Thyroid gland (tissue), 4 donors: ENCODE results near the gene NRM.
A peak's percentile ranks its signal among the peaks of the same experiment; 100 is the strongest.

Experiments used
- POLR2A ChIP-seq, 2 donors: fragments of 450-650 bp; IDR thresholded peaks; one replicate each; pipeline ENCODE4 v1.6.1; 2017; ENCODE audit warnings: antibody characterized with exemption in 2 of 2, mild to moderate bottlenecking in 2 of 2, moderate library complexity in 1 of 2
- TF ChIP-seq, protein P1 (sequence below), 6 experiments: fragments of 200-600 bp in 3 of 6; fragments of 450-650 bp in 3 of 6; sonication (generic) in 3 of 6; IDR thresholded peaks; one replicate each; pipeline ENCODE4 v1.5.1; 2016 to 2019; ENCODE audit warnings: antibody characterized with exemption in 6 of 6, mild to moderate bottlenecking in 2 of 6, inconsistent platforms in 1 of 6, moderate library complexity in 1 of 6

DNA sequence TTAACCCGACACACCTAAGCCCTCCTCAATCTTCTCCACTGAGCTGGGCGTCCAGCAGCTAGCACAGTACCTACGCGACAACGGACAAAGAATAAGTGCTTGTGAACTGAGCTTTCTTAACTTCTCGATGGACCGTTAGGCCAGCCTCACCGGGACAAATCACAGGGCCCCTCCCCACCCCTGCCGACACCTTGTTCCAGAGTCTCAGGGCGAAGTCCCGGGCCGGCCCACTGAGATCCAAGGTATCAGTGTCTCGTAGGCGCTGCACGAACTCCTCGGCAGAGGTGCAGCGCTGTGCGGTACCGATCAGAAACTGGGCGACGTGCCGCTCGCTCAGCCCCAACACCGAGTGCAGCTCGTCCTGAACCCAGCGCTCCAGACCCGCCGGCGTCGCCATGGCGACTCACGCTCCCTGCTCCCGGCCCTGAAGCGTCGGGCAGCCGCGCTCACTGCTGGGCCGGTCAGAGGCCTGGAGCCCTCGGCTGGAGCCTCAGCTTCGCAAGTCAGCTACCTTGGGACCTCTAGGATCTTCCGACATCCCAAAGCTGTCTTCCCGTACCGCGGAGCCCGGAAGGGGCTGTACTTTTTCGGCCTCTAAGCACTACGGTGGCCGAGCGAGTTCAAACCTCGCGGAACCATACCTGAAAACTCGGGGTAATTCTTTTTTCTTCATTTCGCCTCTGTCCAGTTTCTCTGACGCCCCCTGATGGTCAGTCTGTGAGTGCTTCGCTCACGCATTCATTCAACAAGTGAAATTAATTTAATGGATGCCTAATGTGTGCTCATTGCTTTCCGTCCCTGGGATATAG lies 18.1 kb downstream of the NRM start, which contains the start of gene DHX16:
- TF ChIP-seq, protein P1, sequence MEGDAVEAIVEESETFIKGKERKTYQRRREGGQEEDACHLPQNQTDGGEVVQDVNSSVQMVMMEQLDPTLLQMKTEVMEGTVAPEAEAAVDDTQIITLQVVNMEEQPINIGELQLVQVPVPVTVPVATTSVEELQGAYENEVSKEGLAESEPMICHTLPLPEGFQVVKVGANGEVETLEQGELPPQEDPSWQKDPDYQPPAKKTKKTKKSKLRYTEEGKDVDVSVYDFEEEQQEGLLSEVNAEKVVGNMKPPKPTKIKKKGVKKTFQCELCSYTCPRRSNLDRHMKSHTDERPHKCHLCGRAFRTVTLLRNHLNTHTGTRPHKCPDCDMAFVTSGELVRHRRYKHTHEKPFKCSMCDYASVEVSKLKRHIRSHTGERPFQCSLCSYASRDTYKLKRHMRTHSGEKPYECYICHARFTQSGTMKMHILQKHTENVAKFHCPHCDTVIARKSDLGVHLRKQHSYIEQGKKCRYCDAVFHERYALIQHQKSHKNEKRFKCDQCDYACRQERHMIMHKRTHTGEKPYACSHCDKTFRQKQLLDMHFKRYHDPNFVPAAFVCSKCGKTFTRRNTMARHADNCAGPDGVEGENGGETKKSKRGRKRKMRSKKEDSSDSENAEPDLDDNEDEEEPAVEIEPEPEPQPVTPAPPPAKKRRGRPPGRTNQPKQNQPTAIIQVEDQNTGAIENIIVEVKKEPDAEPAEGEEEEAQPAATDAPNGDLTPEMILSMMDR (IDR thresholded peaks at IDR 0.05), result peak; percentile 59 to 87 (median 78)
- TF ChIP-seq POLR2A (IDR thresholded peaks at IDR 0.05), result peak in 1 of 2 donors; percentile 49
